GM21526 (cell line): Measurements from ENCODE around the gene CALCA.

Experiments
- ATAC-seq: cut with Tn5 transposase; IDR thresholded peaks from one replicate; pipeline ENCODE4 v1.9.1; 2021; ENCODE audit warnings: moderate library complexity; ENCODE audit not compliant: unreplicated experiment, low FRiP score

The CALCA gene

DNA sequence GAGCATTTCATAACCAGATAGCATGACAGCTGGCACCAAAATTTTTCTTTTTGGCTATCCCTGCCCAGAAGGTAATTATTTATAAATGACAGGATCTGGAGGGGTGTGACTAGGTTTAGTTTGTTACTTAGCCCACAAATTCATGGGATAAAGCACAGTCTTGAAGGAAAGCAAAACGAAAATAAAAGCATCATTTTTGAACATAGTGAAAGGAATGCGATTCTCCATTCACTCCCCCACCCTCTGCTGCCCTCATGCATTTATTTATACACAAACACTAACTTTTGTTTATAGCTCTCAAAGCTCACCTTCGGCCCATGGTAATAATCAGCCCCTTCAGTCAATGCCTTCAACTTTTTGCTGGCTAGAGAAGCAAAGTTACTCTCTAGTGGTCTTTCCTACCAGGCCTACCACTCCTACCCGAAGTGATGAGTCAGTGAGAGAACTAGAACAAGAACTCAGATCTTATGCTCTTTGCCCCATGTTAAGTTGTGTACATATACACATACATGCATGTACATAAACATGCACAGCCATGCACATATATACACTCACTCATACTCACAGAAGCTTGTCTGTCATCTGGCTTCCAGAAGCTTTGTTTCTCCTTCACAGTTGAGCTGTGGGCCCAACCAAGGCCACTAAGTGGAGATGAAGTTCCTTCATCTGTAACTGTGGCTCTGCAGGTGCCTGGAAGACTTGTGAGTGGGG lies 22.6 kb downstream of the CALCA start:
- ATAC-seq = no peak

GRCh38 chr11:14942745-14943144 lies 29.4 kb downstream of the CALCA start:
- ATAC-seq = no peak

- no peak for ATAC-seq
Measured at GRCh38 chr11:14938936-14939335, 33.2 kb downstream of the CALCA start.

GRCh38 chr11:14934641-14935351 lies 37.4 kb downstream of the CALCA start:
- no peak for ATAC-seq

DNA sequence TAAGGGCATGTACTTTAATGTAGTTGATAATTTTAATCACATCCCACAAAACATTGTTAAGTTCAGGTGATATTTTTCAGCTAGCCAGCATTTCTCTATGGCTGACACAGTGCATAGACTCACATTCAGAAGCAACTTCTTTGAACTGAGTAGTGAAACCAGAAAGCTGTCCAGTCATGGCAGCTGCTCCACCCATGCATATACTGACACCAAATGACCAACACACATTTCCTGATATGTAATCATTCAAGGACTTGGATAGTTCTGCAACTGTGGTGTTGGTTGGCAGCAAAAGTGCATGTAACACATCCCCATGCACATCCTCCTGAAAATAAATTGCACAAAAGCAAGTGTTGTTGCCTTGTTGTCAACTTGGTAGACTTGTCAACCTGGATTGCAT lies 39.7 kb downstream of the CALCA start:
- ATAC-seq = no peak

- no peak for ATAC-seq
Measured at GRCh38 chr11:14930369-14930768, 41.8 kb downstream of the CALCA start.

GRCh38 chr11:14927146-14927545 lies 45.0 kb downstream of the CALCA start:
- no peak for ATAC-seq

- no peak for ATAC-seq
Measured at GRCh38 chr11:14924318-14924717, 47.8 kb downstream of the CALCA start.
